HG03159 (cell line): ENCODE measurements around the gene FAM171A2.
"Not testable (repeated sequence)": the region's sequence is repeated elsewhere in the genome, so short reads cannot be mapped to it uniquely, and the experiment has no call there.

Source experiments
- ATAC-seq: cut with Tn5 transposase; IDR thresholded peaks from one replicate; pipeline ENCODE4 v1.9.1; 2021; ENCODE audit warnings: mild to moderate bottlenecking, moderate library complexity; ENCODE audit not compliant: unreplicated experiment

FAM171A2 gene

GRCh38 chr17:44348234-44348987 is 15.2 kb downstream of the FAM171A2 start:
- peak; percentile 55 for ATAC-seq

GRCh38 chr17:44347206-44348055 is 16.2 kb downstream of the FAM171A2 start:
- ATAC-seq = not testable (repeated sequence)

- ATAC-seq = no peak
Measured at GRCh38 chr17:44346064-44346844, 17.4 kb downstream of the FAM171A2 start.

GRCh38 chr17:44345454-44346026 is 18.1 kb downstream of the FAM171A2 start:
- ATAC-seq = no peak

- ATAC-seq = peak; percentile 65
Measured at GRCh38 chr17:44344939-44345453, 18.7 kb downstream of the FAM171A2 start, which contains the start of gene GRN. GRN (plus strand) TSS chr17:44345302; CDS start chr17:44349165, 3,863 bp downstream.

GRCh38 chr17:44343510-44344209 is 20.0 kb downstream of the FAM171A2 start:
- no peak for ATAC-seq

GRCh38 chr17:44340553-44340952 is 23.1 kb downstream of the FAM171A2 start:
- ATAC-seq = not testable (repeated sequence)

GRCh38 chr17:44338702-44339101 is 25.0 kb downstream of the FAM171A2 start:
- no peak for ATAC-seq

GRCh38 chr17:44335968-44336367 is 27.7 kb downstream of the FAM171A2 start:
- no peak for ATAC-seq

- no peak for ATAC-seq
Measured at GRCh38 chr17:44335564-44335963, 28.1 kb downstream of the FAM171A2 start.

GRCh38 chr17:44334727-44335126 is 28.9 kb downstream of the FAM171A2 start:
- no peak for ATAC-seq

GRCh38 chr17:44334315-44334714 is 29.3 kb downstream of the FAM171A2 start:
- no peak for ATAC-seq

- ATAC-seq = no peak
Measured at GRCh38 chr17:44333371-44333770, 30.3 kb downstream of the FAM171A2 start.

- ATAC-seq = no peak
Measured at GRCh38 chr17:44331249-44331760, 32.3 kb downstream of the FAM171A2 start.

- ATAC-seq = not testable (repeated sequence)
Measured at GRCh38 chr17:44330263-44330662, 33.4 kb downstream of the FAM171A2 start.

- ATAC-seq = not testable (repeated sequence)
Measured at GRCh38 chr17:44329516-44329915, 34.1 kb downstream of the FAM171A2 start.

- ATAC-seq = no peak
Measured at GRCh38 chr17:44327715-44328449, 35.8 kb downstream of the FAM171A2 start.

- peak; percentile 55 for ATAC-seq
Measured at GRCh38 chr17:44326861-44327444, 36.7 kb downstream of the FAM171A2 start.
